ENCODE measurements around the gene TSEN15. TPM values are rescaled to one million over a fixed set of nuclear protein-coding genes. Genes with fewer than 3 reads are reported as not detected.

Gene TSEN15
- total RNA-seq, 1 experiment from 2014 or later, result 79.7 TPM

DNA sequence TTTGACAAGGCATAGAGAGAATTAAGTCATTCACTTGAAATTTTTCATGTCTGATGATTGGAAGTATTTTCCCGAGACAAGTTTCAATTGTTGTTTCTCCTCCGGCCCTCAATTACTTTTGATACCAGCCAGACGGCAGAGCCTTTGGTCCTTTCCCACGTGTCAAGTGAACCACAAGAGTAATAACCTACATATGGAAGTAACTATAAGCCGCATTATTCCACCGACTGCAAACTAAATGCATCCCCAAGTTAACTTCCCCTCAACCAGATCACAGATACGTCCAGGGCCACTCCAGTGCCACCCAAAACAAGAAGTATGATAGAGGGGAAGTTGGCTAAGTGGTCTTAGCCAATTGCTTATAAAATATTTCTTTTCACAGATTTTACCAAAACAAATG, 34.2 kb upstream of the TSEN15 start:
- H3K4me3 ChIP-seq (ENCODE audit: low read length), result no peak overlapping the region
- no peak for DNase-seq
- no peaks in the 10 kb centered on the region for H3K27me3 ChIP-seq (ENCODE audit: low read length)
- no peaks in the 10 kb centered on the region for H3K9me2 ChIP-seq (replicated peaks; ENCODE audit: insufficient read depth, low read length)
- H3K4me2 ChIP-seq (ENCODE audit: low read depth, low read length, poor library complexity, severe bottlenecking), result no peak overlapping the region
- no peaks in the 10 kb centered on the region for H3K79me2 ChIP-seq (ENCODE audit: low read length)
- H2AFZ ChIP-seq (ENCODE audit: low read length), result no peak overlapping the region
- no peaks in the 10 kb centered on the region for H3K4me1 ChIP-seq (ENCODE audit: low read length)
- H3K9me3 ChIP-seq (ENCODE audit: low read length), result no peaks in the 10 kb centered on the region
- H3K9ac ChIP-seq (ENCODE audit: low read length), result no peak overlapping the region
- H4K20me1 ChIP-seq (ENCODE audit: insufficient read depth, low read depth, low read length), result no peaks in the 10 kb centered on the region
- H3K36me3 ChIP-seq (ENCODE audit: insufficient read depth, low read length), result no peaks in the 10 kb centered on the region
- H3K27ac ChIP-seq (ENCODE audit: low read length), result no peak overlapping the region

DNA sequence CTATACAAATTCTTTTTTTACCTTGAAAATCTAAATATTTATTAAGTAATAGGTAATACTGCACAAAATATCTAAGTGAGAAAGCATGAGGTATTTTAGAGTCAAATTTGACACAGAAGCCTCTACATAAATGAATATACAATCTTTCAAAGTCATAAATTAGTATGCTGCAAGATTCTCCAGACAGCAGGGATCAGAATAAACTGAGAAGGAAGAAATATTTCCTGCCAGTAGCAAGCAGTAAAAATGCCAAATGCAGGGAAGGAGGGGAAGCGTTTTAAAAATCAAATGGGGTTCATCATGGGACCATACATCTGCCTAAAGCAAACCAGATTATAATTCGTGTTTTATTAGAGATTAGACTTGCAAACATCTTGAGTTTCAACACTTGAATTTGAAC, 32.9 kb upstream of the TSEN15 start:
- Histone ChIP-seq H4K20me1 (ENCODE audit: insufficient read depth, low read depth, low read length) (no peaks in the 10 kb centered on the region), H3K79me2 (ENCODE audit: low read length) (no peaks in the 10 kb centered on the region), H2AFZ (ENCODE audit: low read length) (no peak overlapping the region), H3K9me2 (replicated peaks; ENCODE audit: insufficient read depth, low read length) (no peaks in the 10 kb centered on the region), H3K9me3 (ENCODE audit: low read length) (no peaks in the 10 kb centered on the region), H3K4me1 (ENCODE audit: low read length) (no peaks in the 10 kb centered on the region), H3K9ac (ENCODE audit: low read length) (no peak overlapping the region), H3K4me2 (ENCODE audit: low read depth, low read length, poor library complexity, severe bottlenecking) (no peak overlapping the region), H3K36me3 (ENCODE audit: insufficient read depth, low read length) (no peaks in the 10 kb centered on the region), H3K27me3 (ENCODE audit: low read length) (no peaks in the 10 kb centered on the region), H3K27ac (ENCODE audit: low read length) (no peak overlapping the region), H3K4me3 (ENCODE audit: low read length) (no peak overlapping the region)
- no peak for DNase-seq

DNA sequence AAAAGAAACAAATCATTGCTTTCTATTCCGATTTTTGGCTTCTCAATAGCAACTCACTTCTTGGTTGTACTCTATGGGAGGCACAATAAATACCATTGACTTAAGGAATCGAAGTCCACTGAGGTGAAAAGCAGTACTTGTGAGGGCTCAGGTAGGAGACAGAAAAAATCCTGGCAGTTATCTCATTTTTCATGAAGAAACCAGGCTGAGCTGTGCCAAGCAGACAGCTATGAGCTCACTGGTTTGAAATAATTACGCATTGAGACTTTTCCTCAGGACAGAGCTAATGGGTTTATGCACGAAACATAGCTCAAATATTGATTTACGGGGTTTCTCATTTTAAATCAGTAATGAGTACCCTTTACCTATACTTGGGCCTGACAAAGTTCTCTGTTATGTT, 32.5 kb upstream of the TSEN15 start:
- DNase-seq, result no peak
- no peak overlapping the region for H3K27ac ChIP-seq (ENCODE audit: low read length)
- no peaks in the 10 kb centered on the region for H3K9me2 ChIP-seq (replicated peaks; ENCODE audit: insufficient read depth, low read length)

GRCh38 chr1:184019506-184019905, 32.0 kb upstream of the TSEN15 start:
- H3K36me3 ChIP-seq (ENCODE audit: insufficient read depth, low read length), result no peaks in the 10 kb centered on the region
- no peak overlapping the region for H2AFZ ChIP-seq (ENCODE audit: low read length)
- no peaks in the 10 kb centered on the region for H3K4me1 ChIP-seq (ENCODE audit: low read length)
- DNase-seq, result no peak
- H3K9ac ChIP-seq (ENCODE audit: low read length), result no peak overlapping the region
- H3K9me3 ChIP-seq (ENCODE audit: low read length), result no peaks in the 10 kb centered on the region
- no peaks in the 10 kb centered on the region for H4K20me1 ChIP-seq (ENCODE audit: insufficient read depth, low read depth, low read length)
- no peaks in the 10 kb centered on the region for H3K9me2 ChIP-seq (replicated peaks; ENCODE audit: insufficient read depth, low read length)
- no peak overlapping the region for H3K4me2 ChIP-seq (ENCODE audit: low read depth, low read length, poor library complexity, severe bottlenecking)
- no peaks in the 10 kb centered on the region for H3K27me3 ChIP-seq (ENCODE audit: low read length)
- no peak overlapping the region for H3K4me3 ChIP-seq (ENCODE audit: low read length)
- H3K79me2 ChIP-seq (ENCODE audit: low read length), result no peaks in the 10 kb centered on the region
- no peak overlapping the region for H3K27ac ChIP-seq (ENCODE audit: low read length)

More for the DNA sequence above, 32.5 kb upstream of the TSEN15 start:
- Histone ChIP-seq H2AFZ (ENCODE audit: low read length) (no peak overlapping the region), H3K4me3 (ENCODE audit: low read length) (no peak overlapping the region), H3K4me1 (ENCODE audit: low read length) (no peaks in the 10 kb centered on the region), H3K79me2 (ENCODE audit: low read length) (no peaks in the 10 kb centered on the region), H3K9me3 (ENCODE audit: low read length) (no peaks in the 10 kb centered on the region), H3K9ac (ENCODE audit: low read length) (no peak overlapping the region), H3K36me3 (ENCODE audit: insufficient read depth, low read length) (no peaks in the 10 kb centered on the region), H4K20me1 (ENCODE audit: insufficient read depth, low read depth, low read length) (no peaks in the 10 kb centered on the region), H3K27me3 (ENCODE audit: low read length) (no peaks in the 10 kb centered on the region), H3K4me2 (ENCODE audit: low read depth, low read length, poor library complexity, severe bottlenecking) (no peak overlapping the region)

- Histone ChIP-seq H3K4me1 (ENCODE audit: low read length) (peaks cover 4% of the 10 kb centered on the region), H3K36me3 (ENCODE audit: insufficient read depth, low read length) (no peaks in the 10 kb centered on the region), H3K9ac (ENCODE audit: low read length) (no peak overlapping the region), H3K27me3 (ENCODE audit: low read length) (no peaks in the 10 kb centered on the region), H3K27ac (ENCODE audit: low read length) (no peak overlapping the region), H3K9me2 (replicated peaks; ENCODE audit: insufficient read depth, low read length) (no peaks in the 10 kb centered on the region), H3K4me3 (ENCODE audit: low read length) (no peak overlapping the region), H3K79me2 (ENCODE audit: low read length) (no peaks in the 10 kb centered on the region), H4K20me1 (ENCODE audit: insufficient read depth, low read depth, low read length) (no peaks in the 10 kb centered on the region), H3K4me2 (ENCODE audit: low read depth, low read length, poor library complexity, severe bottlenecking) (no peak overlapping the region), H3K9me3 (ENCODE audit: low read length) (no peaks in the 10 kb centered on the region), H2AFZ (ENCODE audit: low read length) (no peak overlapping the region)
- DNase-seq, result no peak
Observed at GRCh38 chr1:184020328-184020727, 31.2 kb upstream of the TSEN15 start.

GRCh38 chr1:184020855-184021254, 30.7 kb upstream of the TSEN15 start:
- no peaks in the 10 kb centered on the region for H3K36me3 ChIP-seq (ENCODE audit: insufficient read depth, low read length)
- no peak overlapping the region for H2AFZ ChIP-seq (ENCODE audit: low read length)
- H3K9me3 ChIP-seq (ENCODE audit: low read length), result no peaks in the 10 kb centered on the region
- peaks cover 7% of the 10 kb centered on the region for H3K4me1 ChIP-seq (ENCODE audit: low read length)
- no peak overlapping the region for H3K4me2 ChIP-seq (ENCODE audit: low read depth, low read length, poor library complexity, severe bottlenecking)
- no peaks in the 10 kb centered on the region for H3K9me2 ChIP-seq (replicated peaks; ENCODE audit: insufficient read depth, low read length)
- H3K79me2 ChIP-seq (ENCODE audit: low read length), result no peaks in the 10 kb centered on the region
- H3K4me3 ChIP-seq (ENCODE audit: low read length), result no peak overlapping the region
- H3K27me3 ChIP-seq (ENCODE audit: low read length), result no peaks in the 10 kb centered on the region
- no peaks in the 10 kb centered on the region for H4K20me1 ChIP-seq (ENCODE audit: insufficient read depth, low read depth, low read length)
- no peak overlapping the region for H3K27ac ChIP-seq (ENCODE audit: low read length)
- H3K9ac ChIP-seq (ENCODE audit: low read length), result no peak overlapping the region
- DNase-seq, result no peak

- Histone ChIP-seq H2AFZ (ENCODE audit: low read length) (no peak overlapping the region), H3K27ac (ENCODE audit: low read length) (no peak overlapping the region), H3K9ac (ENCODE audit: low read length) (no peak overlapping the region), H4K20me1 (ENCODE audit: insufficient read depth, low read depth, low read length) (no peaks in the 10 kb centered on the region), H3K9me3 (ENCODE audit: low read length) (no peaks in the 10 kb centered on the region), H3K79me2 (ENCODE audit: low read length) (no peaks in the 10 kb centered on the region), H3K4me1 (ENCODE audit: low read length) (peaks cover 7% of the 10 kb centered on the region), H3K36me3 (ENCODE audit: insufficient read depth, low read length) (no peaks in the 10 kb centered on the region), H3K4me3 (ENCODE audit: low read length) (no peak overlapping the region), H3K9me2 (replicated peaks; ENCODE audit: insufficient read depth, low read length) (no peaks in the 10 kb centered on the region), H3K4me2 (ENCODE audit: low read depth, low read length, poor library complexity, severe bottlenecking) (no peak overlapping the region), H3K27me3 (ENCODE audit: low read length) (no peaks in the 10 kb centered on the region)
- no peak for DNase-seq
Observed at GRCh38 chr1:184021728-184022127, 29.8 kb upstream of the TSEN15 start.

DNA sequence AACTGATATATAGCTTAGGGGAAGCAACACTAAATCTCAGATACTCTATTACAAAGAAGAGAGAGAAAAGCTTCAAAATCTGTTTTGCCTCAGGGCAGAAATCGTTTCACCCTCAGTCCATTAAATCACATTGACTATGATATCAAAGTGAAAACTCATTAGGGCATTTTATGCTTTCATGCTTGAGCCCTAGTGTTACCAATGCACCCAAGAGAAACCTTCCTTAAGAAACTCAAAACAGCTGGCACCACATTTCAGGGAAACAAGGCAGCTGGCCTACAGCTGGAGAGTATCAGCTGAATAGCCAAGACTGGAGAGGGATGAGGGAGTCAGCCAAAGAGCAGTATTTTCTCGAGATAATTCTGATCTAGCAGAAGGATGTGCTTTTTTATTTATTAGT, 28.9 kb upstream of the TSEN15 start:
- H2AFZ ChIP-seq (ENCODE audit: low read length), result no peak overlapping the region

DNA sequence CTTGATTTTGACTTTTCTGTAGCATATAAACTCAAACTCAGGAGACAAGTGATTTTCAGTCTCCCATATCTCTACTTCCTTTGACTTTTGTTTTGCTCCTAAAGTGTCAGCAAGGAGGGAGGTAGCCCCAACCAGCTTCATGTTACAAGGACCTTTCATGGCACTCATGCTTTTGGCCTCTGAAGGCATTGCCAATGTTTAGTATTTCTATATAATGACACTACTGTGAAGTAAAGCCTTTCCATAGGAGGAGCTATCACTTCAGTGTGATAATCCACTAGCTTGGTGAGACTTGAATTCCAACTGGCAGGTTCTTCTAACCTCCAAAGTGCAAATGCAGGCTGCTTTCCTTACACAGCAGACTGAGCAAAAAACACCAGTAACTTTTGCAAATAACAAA, 28.4 kb upstream of the TSEN15 start:
- H3K9me2 ChIP-seq (replicated peaks; ENCODE audit: insufficient read depth, low read length), result no peaks in the 10 kb centered on the region
- no peak overlapping the region for H3K27ac ChIP-seq (ENCODE audit: low read length)
- H3K4me2 ChIP-seq (ENCODE audit: low read depth, low read length, poor library complexity, severe bottlenecking), result no peak overlapping the region
- H3K4me3 ChIP-seq (ENCODE audit: low read length), result no peak overlapping the region
- no peaks in the 10 kb centered on the region for H3K27me3 ChIP-seq (ENCODE audit: low read length)
- H3K4me1 ChIP-seq (ENCODE audit: low read length), result peaks cover 7% of the 10 kb centered on the region
- no peak for DNase-seq
- H4K20me1 ChIP-seq (ENCODE audit: insufficient read depth, low read depth, low read length), result no peaks in the 10 kb centered on the region
- no peaks in the 10 kb centered on the region for H3K36me3 ChIP-seq (ENCODE audit: insufficient read depth, low read length)
- H3K9ac ChIP-seq (ENCODE audit: low read length), result no peak overlapping the region
- no peaks in the 10 kb centered on the region for H3K9me3 ChIP-seq (ENCODE audit: low read length)
- no peak overlapping the region for H2AFZ ChIP-seq (ENCODE audit: low read length)
- no peaks in the 10 kb centered on the region for H3K79me2 ChIP-seq (ENCODE audit: low read length)

More for the DNA sequence above, 28.9 kb upstream of the TSEN15 start:
- Histone ChIP-seq H3K4me2 (ENCODE audit: low read depth, low read length, poor library complexity, severe bottlenecking) (no peak overlapping the region), H3K9me3 (ENCODE audit: low read length) (no peaks in the 10 kb centered on the region), H3K4me1 (ENCODE audit: low read length) (peaks cover 7% of the 10 kb centered on the region), H3K79me2 (ENCODE audit: low read length) (no peaks in the 10 kb centered on the region), H3K36me3 (ENCODE audit: insufficient read depth, low read length) (no peaks in the 10 kb centered on the region), H3K9ac (ENCODE audit: low read length) (no peak overlapping the region), H3K9me2 (replicated peaks; ENCODE audit: insufficient read depth, low read length) (no peaks in the 10 kb centered on the region), H3K27ac (ENCODE audit: low read length) (no peak overlapping the region), H4K20me1 (ENCODE audit: insufficient read depth, low read depth, low read length) (no peaks in the 10 kb centered on the region), H3K27me3 (ENCODE audit: low read length) (no peaks in the 10 kb centered on the region), H3K4me3 (ENCODE audit: low read length) (no peak overlapping the region)
- no peak for DNase-seq

All from Karpas-422 (cell line).